Hematopoietic multipotent progenitor cell treated with erythropoietin and hydrocortisone succinate and interleukin-3 and kit ligand, for 15 days (in vitro differentiated cells): ENCODE results near the gene MOXD1.
"Not testable (repeated sequence)": the region's sequence is repeated elsewhere in the genome, so short reads cannot be mapped to it uniquely, and the experiment has no call there.

Source experiments
- DNase-seq: peaks from one replicate; pipeline ENCODE4 v3.0.0-alpha.2; 2015; ENCODE audit warnings: low spot score

Gene MOXD1

DNA sequence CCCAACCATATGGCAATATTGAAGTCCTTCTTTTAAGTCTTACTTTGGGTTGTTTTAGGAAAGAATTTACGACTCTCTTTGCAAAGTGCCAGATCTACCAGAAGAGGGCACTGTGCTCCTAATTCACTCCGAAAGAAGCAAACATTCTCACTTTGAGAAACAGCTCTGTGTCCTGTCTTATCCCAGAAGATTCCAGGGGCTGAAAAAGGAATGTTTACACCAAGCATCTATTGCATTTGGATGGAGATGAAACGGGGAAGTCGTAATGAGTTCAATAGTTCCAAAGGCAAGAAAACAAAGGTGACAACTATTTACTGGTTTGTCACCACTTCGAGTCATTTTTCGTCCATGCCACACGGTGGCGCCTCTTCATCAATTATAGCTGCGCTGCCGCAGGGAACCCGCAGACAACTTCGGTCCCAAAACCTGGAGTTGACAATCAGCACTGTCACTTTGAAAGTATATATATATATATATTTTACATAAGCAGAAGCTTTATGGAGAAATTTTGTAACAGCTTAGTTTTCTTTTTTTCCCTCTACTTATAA is 121.6 kb downstream of the MOXD1 start:
- peak; percentile 82 for DNase-seq

DNA sequence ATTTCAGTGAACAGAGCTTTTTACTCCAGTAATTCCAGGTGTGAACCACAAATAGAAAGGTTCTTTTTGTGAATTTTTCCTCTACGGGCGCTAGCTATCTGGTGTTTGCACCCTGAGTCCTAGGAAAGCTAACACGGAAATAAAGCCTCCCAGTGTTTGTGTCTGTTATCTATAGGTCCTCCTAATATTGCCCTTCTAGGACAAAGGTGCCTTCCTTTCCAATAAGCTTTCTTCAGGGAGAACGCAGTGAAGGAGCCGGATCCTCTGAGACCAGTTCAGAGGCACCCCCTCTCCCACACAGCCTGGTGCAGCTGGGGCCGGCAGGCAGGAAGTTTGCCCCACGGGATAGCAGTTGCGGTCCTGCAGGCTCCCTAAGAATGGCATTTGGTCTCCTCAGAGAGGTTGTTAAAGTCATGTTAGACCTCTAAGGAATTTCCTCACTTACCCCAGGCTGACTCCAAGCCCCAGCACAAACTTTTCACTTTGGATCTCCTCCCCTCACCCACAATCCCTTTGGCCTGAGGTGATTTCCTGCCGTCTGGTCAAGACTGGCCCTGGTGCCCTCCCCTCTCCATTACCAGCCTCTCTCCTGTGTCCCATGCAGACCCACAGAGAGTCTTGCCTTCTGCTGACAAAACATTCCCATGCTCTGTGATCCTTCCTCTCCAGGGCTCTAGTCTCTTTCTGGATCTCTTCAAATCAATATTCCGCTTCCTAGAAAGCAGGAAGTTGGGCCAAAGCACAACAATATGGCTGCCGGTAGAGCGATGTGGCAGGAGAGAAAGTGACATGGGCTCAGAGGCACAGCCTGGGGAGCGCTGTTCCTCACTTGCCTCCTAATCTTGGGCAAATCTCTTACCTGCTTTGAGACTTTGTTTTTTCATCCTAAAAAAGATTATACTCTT is 126.0 kb downstream of the MOXD1 start:
- DNase-seq: no peak

- no peak for DNase-seq
Observed at GRCh38 chr6:132272776-132273175, 128.5 kb downstream of the MOXD1 start.

GRCh38 chr6:132270726-132271402 is 130.4 kb downstream of the MOXD1 start:
- no peak for DNase-seq

- not testable (repeated sequence) for DNase-seq
Observed at GRCh38 chr6:132268666-132269065, 132.6 kb downstream of the MOXD1 start.

- DNase-seq: no peak
Observed at GRCh38 chr6:132268209-132268608, 133.1 kb downstream of the MOXD1 start.

DNA sequence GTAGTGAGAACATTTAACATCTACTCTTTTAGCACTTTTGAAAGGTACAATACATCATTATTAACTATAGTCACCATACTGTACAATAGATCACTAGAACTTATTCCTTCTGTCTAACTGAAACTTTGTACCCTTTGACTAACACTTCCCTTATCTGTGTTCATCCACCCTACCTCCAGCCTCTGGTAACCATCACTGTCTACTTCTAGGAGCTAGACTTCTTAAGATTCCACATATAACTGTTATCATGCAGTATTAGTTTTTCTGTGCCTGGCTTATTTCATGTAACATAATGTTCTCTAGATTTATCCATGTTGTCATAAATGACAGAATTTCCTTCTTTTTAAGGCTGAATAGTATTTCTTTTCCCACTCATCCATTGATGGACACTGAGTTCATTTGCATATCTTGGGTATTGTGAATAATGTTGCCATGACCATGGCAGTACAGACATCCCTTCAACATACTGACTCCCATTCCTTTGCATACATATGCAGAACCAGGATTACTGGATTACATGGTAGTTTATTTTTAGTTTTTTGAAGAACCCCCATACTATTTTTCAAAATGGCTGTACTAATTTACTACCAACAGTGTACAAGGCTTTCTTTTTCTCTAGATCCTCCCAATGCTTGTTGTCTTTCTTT is 135.7 kb downstream of the MOXD1 start:
- DNase-seq: no peak

GRCh38 chr6:132264021-132264500 is 137.2 kb downstream of the MOXD1 start:
- no peak for DNase-seq

DNA sequence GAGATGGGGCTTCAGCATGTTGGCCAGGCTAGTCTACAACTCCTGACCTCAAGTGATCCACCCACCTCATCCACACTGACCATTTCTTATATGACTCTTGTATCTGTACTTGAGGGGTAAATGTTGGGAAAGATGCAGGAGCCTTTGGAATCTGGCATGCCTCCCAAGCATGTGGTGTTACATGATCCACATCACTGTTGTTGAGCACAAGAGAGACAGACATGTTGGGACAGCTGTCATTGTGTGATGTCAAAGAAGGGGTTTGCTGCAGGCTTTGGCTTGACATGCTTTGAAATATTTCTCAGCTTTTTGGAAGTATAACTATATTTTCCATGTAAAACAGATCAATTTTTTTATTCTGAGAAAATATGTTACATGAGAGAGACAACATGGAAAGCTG is 139.9 kb downstream of the MOXD1 start:
- no peak for DNase-seq

- DNase-seq: no peak
Observed at GRCh38 chr6:132259070-132259469, 142.2 kb downstream of the MOXD1 start.

DNA sequence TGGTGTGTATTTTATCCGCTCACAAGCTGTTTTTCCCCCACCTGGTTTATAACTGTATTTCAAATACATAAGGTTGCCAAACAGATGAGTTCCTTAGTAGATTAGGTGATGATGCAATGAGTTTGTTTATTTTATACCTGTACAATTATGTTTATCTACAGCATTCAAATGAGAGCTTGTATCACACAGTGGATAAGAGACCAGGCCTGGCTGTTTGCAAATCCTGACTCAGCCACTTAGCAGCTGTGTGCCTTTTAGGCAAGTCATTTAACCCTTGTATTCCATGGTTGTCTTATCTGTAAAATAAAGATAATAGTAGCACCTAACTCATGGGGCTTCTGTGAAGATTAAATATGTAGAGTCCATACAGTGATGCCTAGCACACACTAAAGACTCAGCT is 143.7 kb downstream of the MOXD1 start:
- DNase-seq: no peak

DNA sequence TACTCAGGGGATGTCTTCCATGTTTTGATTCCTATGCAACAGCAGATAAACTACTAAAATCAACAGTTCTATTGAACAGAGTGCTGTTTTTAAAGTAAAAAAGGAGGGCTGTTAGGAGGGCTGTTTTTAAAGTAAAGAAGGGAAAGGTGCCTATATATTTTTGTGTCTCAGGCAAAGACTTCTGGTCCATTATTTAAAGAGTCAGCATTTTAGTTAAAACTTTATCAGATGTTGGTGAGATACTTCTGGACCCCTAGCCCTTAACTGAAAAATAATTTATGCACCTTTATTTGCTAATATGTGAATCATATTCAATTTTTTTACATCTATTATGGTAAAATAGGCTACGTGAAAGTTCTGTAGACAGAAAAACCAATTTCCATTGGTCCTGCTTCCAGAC is 144.8 kb downstream of the MOXD1 start:
- no peak for DNase-seq

- DNase-seq: no peak
Observed at GRCh38 chr6:132253906-132254305, 147.4 kb downstream of the MOXD1 start.

DNA sequence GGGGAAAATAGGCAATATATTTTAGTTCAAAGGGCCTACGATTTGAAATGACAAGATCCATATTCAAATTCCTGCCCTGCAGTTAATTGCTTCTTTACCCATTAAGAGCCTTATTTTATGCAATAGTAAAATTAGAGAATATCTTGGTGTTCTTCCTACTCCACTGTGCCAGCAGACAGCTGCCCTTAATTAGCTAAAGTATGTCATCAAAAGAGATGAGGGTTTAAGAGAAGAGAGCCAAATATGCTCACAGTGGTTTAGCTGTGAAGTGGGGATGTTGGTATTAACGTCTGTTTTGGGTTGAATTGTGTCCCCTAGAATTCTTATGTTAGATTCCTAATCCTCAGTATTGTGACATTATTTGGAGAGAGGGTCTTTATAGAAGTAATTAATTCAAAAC is 148.1 kb downstream of the MOXD1 start:
- DNase-seq: no peak

- DNase-seq: no peak
Observed at GRCh38 chr6:132252113-132252512, 149.2 kb downstream of the MOXD1 start.

GRCh38 chr6:132251711-132252110 is 149.6 kb downstream of the MOXD1 start:
- DNase-seq: no peak

DNA sequence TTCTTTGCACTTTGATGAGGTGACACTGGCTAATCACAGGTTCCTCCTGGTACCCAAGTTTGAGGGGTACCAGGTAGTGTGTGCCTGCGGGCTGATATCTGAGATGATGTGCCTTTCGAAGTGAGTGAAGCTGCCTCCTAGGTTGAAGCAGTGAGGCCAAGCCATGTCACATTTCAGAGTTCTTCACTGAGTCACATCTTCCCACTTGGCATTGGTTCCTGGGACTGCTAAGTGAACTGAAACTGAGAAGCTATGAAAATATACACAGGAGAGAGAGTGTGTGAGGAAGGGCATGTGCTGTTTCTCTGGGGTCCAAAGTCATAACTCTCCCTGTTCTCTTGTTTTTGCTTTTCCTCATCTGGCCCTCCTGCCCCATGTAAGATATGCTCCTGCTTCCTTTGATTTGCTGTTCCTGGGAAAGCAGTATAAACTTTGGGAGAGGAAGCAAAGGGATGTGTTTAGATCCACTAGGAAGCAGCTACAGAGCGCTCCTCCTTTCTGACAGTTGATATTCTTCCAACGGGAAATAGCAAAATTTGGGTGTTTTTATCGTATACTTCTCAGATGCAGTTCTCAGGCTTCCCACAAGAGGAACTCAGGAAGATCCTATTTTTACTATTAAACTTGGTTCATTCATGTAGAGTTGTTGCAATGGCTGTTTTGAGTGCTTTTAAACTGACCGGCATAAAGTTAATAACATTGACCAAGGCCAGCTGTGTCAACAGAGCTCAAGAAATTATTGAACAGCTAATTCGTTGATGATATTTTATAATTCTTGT is 153.7 kb downstream of the MOXD1 start:
- no peak for DNase-seq

DNA sequence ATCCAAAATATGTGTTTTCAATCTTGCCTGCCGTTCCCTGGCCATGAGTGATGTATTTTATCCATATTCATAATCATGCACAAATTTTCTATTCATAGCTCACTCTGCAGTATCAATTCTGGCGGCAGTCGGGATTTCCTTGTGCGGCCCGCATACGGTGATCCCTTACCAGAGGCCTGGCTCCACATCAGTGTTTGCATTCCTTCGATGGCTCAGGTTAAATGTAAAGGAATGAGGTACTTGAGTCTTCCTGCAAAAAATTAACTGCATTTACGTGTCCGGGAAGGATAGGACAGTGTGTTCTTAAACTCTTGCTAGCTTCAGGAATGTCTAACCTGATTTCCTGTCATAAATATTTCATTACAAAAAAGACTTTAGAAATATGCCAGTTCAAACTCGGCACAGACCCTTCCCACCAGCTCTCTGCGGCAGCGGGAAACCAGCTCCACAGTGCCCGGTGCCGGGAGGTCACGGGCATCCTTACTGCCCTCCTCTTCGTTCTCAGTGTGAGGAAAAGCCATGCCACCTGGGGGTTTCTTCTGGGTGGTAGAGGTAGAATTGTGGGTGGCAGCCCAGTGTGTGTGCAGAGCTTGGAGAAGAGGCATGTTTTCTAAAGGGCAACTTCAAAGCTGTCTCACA is 154.5 kb downstream of the MOXD1 start:
- no peak for DNase-seq

DNA sequence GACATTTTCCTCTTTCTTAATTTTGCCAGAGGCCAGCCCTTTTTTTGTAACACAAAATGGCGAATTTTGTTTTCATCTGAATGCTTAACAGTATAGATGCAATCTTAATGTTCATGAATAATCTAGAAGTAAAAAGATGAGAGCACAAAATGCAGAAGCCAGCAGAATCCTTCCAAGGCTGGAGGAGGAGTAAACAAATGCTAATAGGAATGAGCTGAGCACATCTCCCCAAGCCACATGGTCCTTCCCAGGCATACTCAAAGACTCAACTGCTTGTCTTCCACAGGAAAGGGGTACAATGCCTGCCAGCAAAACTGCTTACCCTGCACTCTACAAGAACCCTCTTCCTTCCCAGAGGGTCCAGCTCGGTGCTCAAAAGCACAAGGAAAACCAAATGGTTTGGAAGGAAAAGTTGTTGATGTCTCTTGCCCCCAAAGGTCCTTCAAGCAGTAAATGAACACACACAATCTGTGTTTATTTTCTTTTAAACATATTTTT is 155.1 kb downstream of the MOXD1 start:
- DNase-seq: no peak
